Activated T-helper 2 cell treated with anti-CD3 and anti-CD28 coated beads, Interferon-gamma antibody, Interleukin-2, Interleukin-4, amounts not matched to agents 10 μg/mL and 5 μg/mL and 100 μg/mL, durations not matched to agents 14 hours and 24 hours and 36 hours (primary cell): ENCODE measurements around the gene ADH1B. TPM values are rescaled to one million over a fixed set of nuclear protein-coding genes. Genes with fewer than 3 reads are reported as not detected.

Experiments used
- DNase-seq: peaks from one replicate; pipeline ENCODE4 v3.0.0; 2021; ENCODE audit warnings: low spot score
- H3K27ac Mint-ChIP-seq: one replicate; pipeline ENCODE4 v1.8.0; 2021; ENCODE audit warnings: mixed read lengths
- H3K27me3 Mint-ChIP-seq: one replicate; pipeline ENCODE4 v1.8.0; 2021; ENCODE audit warnings: low read depth, mixed read lengths
- H3K36me3 Mint-ChIP-seq: one replicate; pipeline ENCODE4 v1.8.0; 2021; ENCODE audit warnings: low read depth, mixed read lengths
- H3K4me1 Mint-ChIP-seq: one replicate; pipeline ENCODE4 v1.8.0; 2021; ENCODE audit warnings: low read depth, mixed read lengths
- H3K4me3 Mint-ChIP-seq: one replicate; pipeline ENCODE4 v1.8.0; 2021; ENCODE audit warnings: low read depth, mild to moderate bottlenecking, moderate library complexity, mixed read lengths
- H3K9me3 Mint-ChIP-seq: one replicate; pipeline ENCODE4 v1.8.0; 2021; ENCODE audit warnings: mixed read lengths
- intact Hi-C: fragments of 100-400 bp; cut with micrococcal nuclease; formaldehyde crosslinking; loops from one replicate; pipeline ENCODE4 v1.15.1; 2023
- total RNA-seq: library from RNA; stranded (reverse); gene quantifications from 2 replicates; pipeline ENCODE4 v1.2.3, GENCODE V29; 2022

The ADH1B gene
- total RNA-seq, 1 donor from 2014 or later: not detected

DNA sequence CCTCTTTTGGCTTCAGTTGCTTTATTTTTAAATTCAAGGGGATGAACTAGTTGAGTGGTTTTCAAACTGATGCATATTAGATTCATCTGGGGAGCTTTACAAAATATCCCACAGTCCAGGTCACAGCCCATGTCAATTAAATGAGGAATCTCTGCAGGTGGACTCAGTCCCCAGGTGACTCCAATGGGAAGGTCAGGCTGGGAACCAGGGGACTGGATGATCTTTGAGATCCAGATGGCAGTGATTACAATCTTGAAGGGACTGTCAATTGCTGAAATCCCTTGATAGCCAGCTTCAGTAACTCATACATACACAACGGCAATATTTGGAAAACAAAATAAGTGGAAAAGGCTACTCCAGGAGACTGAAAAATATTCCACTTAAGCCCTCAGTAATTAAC lies 7.0 kb downstream of the ADH1B start:
- Mint-ChIP-seq H3K36me3 (no peaks in the 10 kb centered on the region), H3K9me3 (no peaks in the 10 kb centered on the region), H3K27ac (no peak overlapping the region), H3K4me1 (no peaks in the 10 kb centered on the region), H3K4me3 (no peak overlapping the region), H3K27me3 (no peaks in the 10 kb centered on the region)
- no peak for DNase-seq
- intact Hi-C loops: no loop called here

DNA sequence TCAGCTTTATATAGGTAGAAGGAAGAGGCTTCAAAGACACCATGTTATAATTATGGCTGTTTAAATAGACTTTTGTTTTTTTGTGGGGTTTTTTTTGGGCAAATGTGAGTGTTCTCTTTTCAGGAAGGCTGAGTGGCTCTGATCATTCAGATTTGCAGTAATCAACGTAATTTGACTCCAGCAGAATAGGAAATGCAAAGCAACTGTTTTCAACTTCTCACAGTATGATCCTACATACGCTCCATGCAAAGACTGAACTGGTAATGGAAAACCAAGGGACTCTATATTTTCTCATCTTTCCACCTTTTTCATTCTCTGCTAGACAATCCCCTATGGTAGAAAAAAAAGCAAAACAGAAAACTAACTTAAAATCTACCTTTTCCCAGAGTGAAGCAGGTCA lies 10.8 kb downstream of the ADH1B start:
- no peak overlapping the region for H3K4me3 Mint-ChIP-seq
- no peaks in the 10 kb centered on the region for H3K9me3 Mint-ChIP-seq
- no peak for DNase-seq
- no peaks in the 10 kb centered on the region for H3K36me3 Mint-ChIP-seq
- H3K27me3 Mint-ChIP-seq: no peaks in the 10 kb centered on the region
- H3K4me1 Mint-ChIP-seq: no peaks in the 10 kb centered on the region
- no peak overlapping the region for H3K27ac Mint-ChIP-seq
- intact Hi-C loops: no loop called here

DNA sequence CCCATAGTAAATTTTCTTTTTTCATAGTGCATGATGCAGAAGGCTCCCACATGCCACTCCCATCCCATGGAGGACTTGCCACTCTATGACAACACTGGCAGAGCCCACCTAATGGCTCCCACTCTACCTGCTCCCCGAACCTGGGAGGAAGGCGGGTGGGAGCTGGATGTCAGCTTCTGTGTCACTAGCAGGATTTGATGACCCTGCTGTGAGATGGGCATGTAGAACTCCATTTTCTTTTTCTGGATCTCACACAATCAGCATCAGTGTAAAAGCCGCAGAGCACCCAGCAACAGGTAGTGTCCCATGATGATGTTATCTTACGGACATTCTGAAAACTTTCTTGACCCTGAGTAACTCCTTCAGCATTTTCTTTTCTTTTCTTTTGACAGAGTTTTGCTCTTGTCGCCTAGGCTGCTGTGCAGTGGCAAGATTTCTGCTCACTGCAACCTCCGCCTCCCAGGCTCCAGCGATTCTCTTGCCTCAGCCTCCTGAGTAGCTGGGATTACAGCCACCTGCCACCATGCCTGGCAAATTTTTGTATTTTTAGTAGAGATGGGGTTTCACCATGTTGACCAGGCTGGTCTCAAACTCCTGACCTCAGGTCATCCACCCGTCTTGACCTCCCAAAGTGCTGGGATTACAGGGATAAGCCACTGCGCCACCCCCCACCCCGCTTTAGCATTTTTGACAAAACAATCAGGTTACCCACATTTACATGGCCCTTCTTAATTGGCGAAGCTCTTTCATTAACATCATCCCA lies 15.4 kb downstream of the ADH1B start:
- no peak for DNase-seq
- Mint-ChIP-seq H3K27ac (no peak overlapping the region), H3K4me3 (no peak overlapping the region), H3K4me1 (no peaks in the 10 kb centered on the region), H3K27me3 (no peaks in the 10 kb centered on the region), H3K36me3 (no peaks in the 10 kb centered on the region), H3K9me3 (peaks cover 4% of the 10 kb centered on the region)
- intact Hi-C loops: no loop called here

DNA sequence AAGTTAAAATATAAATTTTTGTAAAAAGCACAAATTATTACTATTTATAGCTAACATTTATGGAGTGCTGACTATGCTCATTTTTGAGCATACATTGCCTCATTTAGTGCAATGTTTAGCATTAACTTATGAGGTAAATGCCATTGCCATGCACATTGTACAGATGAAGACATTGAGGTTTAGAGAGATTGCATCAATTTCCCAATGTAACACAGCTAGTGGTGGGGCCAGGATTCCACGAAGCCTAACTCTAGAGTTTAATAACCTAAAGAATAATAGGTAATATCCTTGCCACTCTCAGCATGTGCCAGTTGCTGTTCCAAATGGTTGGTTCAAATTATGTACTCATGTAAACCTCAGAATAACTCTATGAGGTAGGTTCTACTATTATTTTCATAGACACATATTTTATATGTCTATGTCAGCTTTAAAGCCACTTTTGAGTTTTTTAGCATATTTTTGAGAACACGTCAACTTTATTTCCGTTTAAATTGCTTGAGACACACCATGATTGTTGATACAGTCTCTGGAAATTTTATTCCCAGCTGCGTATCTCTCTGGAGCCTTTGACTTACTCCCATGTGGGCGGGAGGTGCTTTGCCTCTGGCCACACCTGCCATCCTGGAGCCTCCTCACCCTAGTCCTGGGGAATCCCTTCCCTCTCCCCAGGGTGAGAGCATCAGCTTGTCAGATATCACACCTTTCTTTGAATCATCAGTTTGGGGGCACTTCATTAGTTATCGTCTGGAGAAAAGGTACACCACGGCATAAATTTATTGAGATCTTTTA lies 19.6 kb downstream of the ADH1B start:
- Mint-ChIP-seq H3K27me3 (no peaks in the 10 kb centered on the region), H3K4me3 (no peak overlapping the region), H3K9me3 (peaks cover 4% of the 10 kb centered on the region), H3K27ac (no peak overlapping the region), H3K36me3 (no peaks in the 10 kb centered on the region), H3K4me1 (no peaks in the 10 kb centered on the region)
- intact Hi-C loops: no loop called here
- no peak for DNase-seq

DNA sequence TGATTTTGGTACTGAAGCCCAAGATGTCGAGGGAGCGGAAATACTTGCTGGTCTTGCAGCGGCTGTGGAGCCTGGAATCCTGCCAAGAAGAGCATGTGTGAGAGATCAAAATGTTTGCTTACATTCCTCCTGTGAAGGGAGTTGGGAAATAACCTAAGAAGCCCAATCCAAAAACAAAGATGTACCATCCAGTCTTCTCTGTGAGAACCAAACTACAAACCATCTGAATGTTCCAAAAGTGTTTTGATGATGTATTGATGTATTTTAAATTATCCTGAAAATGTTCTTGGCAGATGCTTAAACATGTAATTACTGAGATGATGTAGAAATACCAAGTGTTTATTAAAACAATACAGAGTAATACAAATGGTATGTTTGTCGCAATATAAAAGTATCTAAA lies 20.3 kb downstream of the ADH1B start:
- Mint-ChIP-seq H3K27me3 (no peaks in the 10 kb centered on the region), H3K4me3 (no peak overlapping the region)

DNA sequence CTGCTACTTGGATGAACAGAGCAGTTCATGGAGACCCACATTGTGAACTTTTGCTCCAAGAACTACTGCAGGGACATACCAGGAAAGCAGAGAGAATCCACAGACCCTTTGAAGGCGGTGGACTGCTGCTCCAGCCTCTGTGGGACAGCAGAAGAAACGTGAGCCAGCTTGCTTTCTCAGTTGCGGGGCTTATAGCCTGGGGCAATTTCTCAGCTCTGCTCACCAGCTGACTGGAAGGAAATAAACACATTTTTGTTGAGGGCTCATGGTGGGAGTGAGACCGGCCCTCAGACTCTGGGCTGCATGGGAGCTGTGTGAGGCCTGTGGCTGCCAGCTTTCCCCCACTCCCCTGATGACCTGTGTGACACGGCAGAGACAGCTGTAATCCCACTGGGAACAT lies 27.8 kb downstream of the ADH1B start:
- Mint-ChIP-seq H3K27ac (no peak overlapping the region), H3K27me3 (no peaks in the 10 kb centered on the region)

More for the DNA sequence above, 20.3 kb downstream of the ADH1B start:
- no peaks in the 10 kb centered on the region for H3K4me1 Mint-ChIP-seq
- DNase-seq: no peak
- intact Hi-C loops: no loop called here
- H3K27ac Mint-ChIP-seq: no peak overlapping the region
- peaks cover 4% of the 10 kb centered on the region for H3K9me3 Mint-ChIP-seq
- H3K36me3 Mint-ChIP-seq: no peaks in the 10 kb centered on the region

DNA sequence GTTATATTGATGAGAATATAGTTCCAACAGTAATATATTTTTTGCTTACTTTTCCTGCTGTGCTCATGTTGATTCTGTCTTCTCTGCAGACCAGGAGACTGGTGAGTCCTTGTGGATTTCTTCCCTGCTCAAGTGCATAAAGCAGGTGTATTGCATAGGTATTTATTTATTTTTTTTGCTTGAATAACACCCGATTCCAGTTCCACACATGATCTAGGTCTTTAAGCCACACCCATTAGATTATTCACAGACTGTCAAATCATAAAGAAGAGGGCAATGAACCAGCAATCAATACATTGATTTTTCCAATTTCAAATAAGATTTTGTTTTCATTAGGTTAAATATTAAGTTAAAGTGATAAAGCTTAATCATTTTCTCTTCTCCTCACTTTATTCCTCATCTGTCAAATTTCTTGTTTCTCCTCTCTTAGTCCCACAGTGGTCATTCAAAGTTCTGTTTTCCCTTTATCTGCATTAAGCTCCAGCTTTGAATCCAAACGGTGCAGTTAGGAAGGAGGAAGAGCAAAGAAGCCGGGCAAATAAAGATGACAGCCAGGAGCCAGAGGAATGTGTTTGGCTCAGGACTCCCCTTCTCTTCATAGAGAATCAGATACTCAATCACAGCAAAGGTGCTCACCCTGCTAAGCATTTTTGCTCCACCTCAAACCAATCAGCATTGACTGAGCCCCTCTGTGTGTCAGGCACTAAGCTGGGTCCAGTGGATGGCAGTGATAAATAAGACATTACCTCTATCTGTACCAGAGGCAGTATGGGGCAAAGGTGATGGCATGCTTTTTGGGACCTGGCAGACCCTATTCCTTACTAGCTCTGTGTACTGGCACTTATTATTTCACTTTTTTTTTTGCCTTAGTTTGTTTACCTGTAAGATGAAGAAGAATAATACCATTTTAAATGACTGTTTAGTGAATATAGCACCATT lies 30.1 kb downstream of the ADH1B start, which contains the start of gene ADH1A:
Gene ADH1A (minus strand): TSS at position 138 of the 939 bp plus-strand sequence. CDS start 71 bp downstream, at position 67.
- DNase-seq: no peak
- Mint-ChIP-seq H3K4me1 (no peaks in the 10 kb centered on the region), H3K4me3 (no peak within 1 kb of the TSS), H3K9me3 (peaks cover 4% of the 10 kb centered on the region), H3K27me3 (no peaks in the 10 kb centered on the region), H3K27ac (no peak within 1 kb of the TSS), H3K36me3 (no peaks in the 10 kb centered on the region)
- intact Hi-C loops: no loop called here

More for the DNA sequence above, 27.8 kb downstream of the ADH1B start:
- Mint-ChIP-seq H3K36me3 (no peaks in the 10 kb centered on the region), H3K4me3 (no peak overlapping the region), H3K4me1 (no peaks in the 10 kb centered on the region), H3K9me3 (peaks cover 4% of the 10 kb centered on the region)
- intact Hi-C loops: no loop called here
- no peak for DNase-seq

DNA sequence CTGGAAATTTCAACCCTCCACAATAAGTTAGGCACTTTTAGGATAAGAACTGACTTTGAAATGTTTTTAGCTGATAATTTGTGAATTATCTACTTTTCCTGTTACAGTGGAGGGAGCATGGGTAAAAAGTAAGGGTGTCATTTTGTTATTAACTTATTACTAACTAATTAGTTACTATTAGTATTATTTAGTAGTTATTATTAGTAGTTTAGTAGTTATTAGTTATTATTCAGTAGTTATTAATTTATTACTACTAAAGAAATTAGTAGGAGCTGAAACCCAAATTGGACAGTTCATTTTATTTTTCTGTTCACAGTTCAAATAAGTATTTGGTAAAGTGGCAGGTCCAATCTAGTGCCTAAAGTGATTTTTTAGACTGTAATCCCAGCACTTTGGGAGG lies 35.8 kb downstream of the ADH1B start:
- H3K9me3 Mint-ChIP-seq: no peaks in the 10 kb centered on the region
- no peak for DNase-seq
- H3K27ac Mint-ChIP-seq: no peak overlapping the region
- intact Hi-C loops: no loop called here
- no peaks in the 10 kb centered on the region for H3K36me3 Mint-ChIP-seq
- no peaks in the 10 kb centered on the region for H3K27me3 Mint-ChIP-seq
- H3K4me3 Mint-ChIP-seq: no peak overlapping the region
- no peaks in the 10 kb centered on the region for H3K4me1 Mint-ChIP-seq

DNA sequence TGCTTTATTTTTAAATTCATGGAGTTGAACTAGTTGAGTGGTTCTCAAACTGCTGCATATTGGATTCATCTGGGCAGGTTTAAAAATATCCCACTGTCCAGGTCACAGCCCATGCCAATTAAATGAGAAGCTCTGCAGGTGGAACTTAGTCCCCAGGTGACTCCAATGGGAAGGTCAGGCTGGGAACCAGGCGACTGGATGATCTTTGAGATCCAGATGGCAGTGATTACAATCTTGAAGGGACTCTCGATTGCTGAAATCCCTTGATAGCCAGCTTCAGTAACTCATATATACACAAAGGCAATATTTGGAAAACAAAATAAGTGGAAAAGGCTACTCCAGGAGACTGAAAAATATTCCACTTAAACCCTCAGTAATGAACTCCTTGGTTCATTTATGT lies 38.5 kb downstream of the ADH1B start:
- no peak for DNase-seq
- Mint-ChIP-seq H3K4me3 (no peak overlapping the region), H3K4me1 (no peaks in the 10 kb centered on the region), H3K27me3 (peaks cover 1% of the 10 kb centered on the region), H3K27ac (no peak overlapping the region), H3K36me3 (no peaks in the 10 kb centered on the region), H3K9me3 (no peaks in the 10 kb centered on the region)
- intact Hi-C loops: no loop called here

DNA sequence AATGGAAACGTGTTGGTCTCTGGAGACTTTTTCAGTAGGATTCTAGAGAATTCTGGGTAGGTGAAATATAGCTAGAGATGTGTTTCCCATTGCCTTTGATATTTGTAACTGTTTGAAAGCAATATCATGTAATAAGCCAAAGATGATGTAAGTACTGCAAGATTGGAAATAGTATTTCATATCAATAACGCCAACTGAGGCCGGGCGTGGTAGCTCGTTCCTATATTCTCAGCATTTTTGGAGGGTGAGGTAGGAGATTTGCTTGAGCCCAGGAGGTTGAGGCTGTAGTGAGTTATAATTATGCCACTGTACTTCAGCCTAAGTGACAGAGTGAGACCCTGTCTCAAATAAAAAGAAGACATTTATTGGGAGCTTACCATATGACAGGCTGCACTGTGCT lies 39.9 kb downstream of the ADH1B start:
- no peaks in the 10 kb centered on the region for H3K36me3 Mint-ChIP-seq
- DNase-seq: no peak
- no peak overlapping the region for H3K27ac Mint-ChIP-seq
- H3K27me3 Mint-ChIP-seq: peaks cover 1% of the 10 kb centered on the region
- no peak overlapping the region for H3K4me3 Mint-ChIP-seq
- no peaks in the 10 kb centered on the region for H3K4me1 Mint-ChIP-seq
- intact Hi-C loops: no loop called here
- H3K9me3 Mint-ChIP-seq: no peaks in the 10 kb centered on the region

DNA sequence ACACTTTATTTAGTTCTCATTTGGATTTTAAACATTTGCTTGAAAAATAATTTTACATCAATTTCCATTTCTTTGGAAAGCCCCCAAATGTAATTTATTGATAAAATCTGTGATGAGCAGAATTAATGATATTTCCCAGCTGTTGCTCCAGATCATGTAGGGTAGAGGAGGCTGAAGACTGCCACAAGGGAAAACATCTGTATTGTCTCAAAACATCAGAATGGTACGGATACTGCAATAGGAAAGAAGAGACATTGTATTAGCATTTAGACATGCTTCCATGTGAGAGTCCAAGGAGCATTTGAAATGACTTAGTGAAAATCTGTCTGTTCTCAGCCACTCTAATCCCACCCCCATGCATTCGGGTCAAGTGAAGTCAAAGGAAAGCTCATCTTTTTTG lies 44.8 kb downstream of the ADH1B start:
- Mint-ChIP-seq H3K9me3 (no peaks in the 10 kb centered on the region), H3K4me3 (no peak overlapping the region), H3K36me3 (no peaks in the 10 kb centered on the region), H3K4me1 (no peaks in the 10 kb centered on the region), H3K27ac (no peak overlapping the region), H3K27me3 (peaks cover 1% of the 10 kb centered on the region)
- intact Hi-C loops: no loop called here
- DNase-seq: no peak

DNA sequence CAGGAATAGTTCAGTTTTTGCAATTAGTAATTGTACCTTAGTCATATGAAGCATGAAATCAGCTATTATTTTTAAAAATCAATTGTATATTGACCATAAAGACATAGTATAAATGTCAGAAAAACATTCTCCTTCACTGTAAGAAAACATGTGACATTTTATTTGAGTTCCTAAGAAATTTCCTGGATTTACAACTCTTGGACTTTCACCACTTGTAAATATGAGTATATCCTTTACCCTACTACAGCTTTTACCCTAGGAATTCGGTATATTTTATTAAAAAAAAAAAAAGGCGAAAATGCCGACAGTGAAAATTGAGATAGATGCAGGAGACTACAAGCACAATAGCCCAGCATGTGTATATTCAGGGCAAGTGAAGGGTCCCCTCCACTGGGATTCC lies 45.3 kb downstream of the ADH1B start:
- no peak for DNase-seq
- Mint-ChIP-seq H3K27ac (no peak overlapping the region), H3K4me3 (no peak overlapping the region), H3K27me3 (peaks cover 1% of the 10 kb centered on the region), H3K36me3 (no peaks in the 10 kb centered on the region), H3K9me3 (no peaks in the 10 kb centered on the region), H3K4me1 (no peaks in the 10 kb centered on the region)
- intact Hi-C loops: no loop called here
